EL (cell line): ENCODE measurements around the gene CCDC148.
A peak's percentile ranks its signal among the peaks of the same experiment; 100 is the strongest.

Experiments
- DNase-seq: peaks from one replicate; pipeline ENCODE4 v3.0.0-alpha.2; 2016

The CCDC148 gene

DNA sequence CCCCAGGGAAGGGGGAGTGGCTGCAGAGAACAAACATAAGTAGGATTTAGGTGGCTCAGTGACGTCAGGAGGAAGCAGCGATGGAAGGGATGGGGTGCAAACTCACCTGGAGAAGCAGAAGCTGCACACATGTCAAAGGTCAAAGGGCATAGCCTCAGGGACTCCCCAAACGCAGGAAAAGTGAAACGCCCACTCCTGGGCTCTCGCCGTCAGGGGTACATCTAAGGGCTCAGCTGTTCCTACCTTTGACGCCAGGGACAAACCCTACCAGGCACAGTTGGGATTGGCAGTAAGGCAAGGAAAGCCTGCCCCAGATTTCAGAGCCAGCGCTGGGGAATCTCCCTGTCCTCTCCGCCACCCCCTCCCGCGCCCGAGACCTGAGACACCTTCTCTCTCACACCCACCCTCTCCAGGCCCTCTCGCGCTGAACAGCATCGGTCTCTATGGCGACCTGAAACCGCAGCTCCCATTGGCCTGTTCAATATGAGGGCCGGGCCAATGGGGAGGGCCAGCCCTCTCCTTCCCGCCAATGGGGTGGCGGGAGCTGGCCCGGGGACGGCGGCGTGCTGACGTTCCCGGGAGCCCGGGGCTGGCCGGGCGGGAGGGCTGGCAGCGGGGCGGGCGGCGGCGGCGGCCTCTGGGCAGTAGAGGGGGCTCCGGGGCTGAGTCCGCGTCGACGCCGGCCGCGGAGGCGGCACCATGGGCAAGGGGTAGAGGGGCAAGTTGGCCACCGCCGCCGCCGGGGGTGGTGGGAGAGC is at the start of gene CCDC148, which contains the start of gene PKP4:
CCDC148 (minus strand) TSS at position 445 of the 758 bp plus-strand sequence; CDS start at position 131, 314 bp downstream.
PKP4 (plus strand) TSS at position 644 of the 758 bp plus-strand sequence. CDS start 76,233 bp downstream, outside the sequence.
- DNase-seq: peak; percentile 95

DNA sequence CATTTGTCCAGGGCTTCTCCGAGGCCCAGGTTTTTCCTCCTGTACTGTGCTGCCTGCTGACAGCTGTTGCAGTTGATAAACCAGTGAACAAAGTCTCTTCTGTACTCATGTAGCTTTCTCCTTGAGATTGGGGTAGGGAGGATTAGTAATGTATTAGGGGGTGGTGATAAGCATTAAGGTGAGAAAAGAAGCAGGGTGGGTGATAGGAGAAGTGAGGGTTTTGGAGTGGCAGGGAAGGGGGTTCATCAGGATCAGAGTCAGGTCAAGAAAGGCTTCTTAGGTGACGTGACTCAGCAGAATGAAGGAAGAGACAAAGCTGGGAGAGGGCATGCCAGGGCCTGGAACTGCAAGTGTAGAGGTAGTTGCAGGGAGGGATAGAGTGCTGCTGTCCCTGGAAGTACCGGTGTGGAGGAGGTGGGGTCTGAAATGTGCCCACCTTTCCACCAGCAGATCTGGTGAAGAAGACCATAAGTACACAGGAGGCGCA is 48.9 kb upstream of the CCDC148 start:
- DNase-seq: no peak

DNA sequence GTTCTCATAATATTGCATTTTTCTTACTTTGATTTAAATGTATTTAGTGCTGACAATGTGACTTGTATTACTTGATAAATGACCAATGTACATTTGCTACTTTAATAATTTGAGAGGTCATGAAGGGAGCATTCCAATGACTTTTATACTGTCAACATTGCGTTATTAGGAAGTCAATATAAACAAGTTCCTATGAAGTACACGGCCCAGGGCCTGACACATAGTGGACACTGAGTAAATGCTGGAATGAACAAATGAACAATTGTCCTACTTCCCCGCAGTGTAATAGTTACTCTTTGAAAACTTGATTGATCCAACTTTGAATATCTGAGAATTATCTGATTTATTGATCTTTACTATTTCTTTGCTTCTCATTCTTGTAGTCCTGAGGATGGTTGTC is 47.5 kb upstream of the CCDC148 start:
- no peak for DNase-seq

DNA sequence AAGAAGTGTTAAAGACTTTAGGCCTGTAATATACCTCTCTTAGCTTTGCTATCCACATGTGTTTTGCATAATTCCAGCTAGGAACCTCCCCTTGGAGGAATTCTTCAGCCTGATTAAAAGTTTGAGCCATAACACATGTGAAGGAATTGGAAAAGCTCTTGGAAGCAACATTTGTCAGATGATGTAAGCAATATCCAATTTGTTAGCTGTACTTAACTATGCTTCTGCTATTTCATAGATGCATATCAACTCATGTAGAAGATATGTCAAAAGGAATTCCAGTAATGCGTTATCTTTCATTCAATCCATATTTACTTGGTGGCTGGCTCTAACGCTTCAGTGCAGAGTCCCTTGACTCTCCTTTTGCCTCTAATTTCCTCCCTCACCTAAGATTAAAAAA is 46.4 kb upstream of the CCDC148 start:
- peak; percentile 95 for DNase-seq

DNA sequence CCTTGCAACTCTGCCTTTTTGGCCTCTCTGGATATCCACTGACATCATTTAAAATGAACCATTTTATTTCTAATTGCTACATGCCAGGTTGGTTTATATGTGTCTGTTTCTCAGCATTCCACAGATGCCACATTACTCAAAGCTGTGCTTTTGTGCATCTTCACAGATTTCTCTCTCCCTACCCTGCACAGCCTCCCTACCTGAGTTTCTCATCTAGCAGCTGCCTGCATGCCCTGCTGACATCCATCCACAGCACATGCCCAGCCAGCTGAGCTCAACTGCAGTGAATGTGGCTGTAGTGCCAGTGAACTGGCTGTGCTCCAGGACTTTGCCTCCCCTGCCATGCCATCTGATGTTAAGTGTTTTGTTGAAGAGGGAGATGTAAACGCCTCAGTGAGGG is 44.7 kb upstream of the CCDC148 start:
- DNase-seq: peak; percentile 43

DNA sequence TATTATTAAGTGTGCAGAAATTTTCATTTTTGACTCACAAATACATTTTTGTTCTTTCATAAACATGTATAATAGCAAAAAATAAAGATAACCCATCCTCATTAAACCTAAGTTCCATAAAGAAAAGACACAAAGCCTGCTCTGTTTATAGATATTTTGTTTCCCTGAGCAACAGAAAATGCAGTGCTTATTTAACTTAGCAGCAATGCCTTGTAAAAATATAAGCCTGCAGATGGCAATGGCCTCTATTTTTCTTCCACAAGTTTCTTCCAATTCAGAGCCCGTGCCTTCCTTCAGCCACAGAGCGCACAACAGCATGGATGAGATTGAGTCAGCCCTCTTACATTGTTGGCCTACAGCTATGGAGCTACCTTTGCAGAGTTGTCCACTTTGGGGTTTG is 43.8 kb upstream of the CCDC148 start:
- DNase-seq: no peak

DNA sequence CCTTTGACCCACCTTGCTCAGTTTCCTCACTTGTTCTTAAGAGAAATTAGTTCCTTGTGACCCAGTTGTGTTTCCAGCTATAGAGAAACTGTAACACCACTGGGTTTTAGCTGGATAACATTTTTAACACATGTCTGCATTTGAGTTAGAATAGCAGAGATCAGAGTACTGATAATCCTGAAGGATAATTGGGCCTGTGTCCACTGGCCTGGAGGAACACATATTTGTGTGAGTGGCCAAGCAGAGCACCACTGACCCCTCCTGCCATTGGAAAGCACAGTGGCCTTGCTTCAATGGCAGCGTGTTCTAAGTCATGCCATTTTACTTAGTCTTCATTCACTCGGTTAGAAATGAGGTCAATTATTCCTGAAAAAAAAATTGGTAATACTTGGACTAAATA is 42.8 kb upstream of the CCDC148 start:
- DNase-seq: no peak

DNA sequence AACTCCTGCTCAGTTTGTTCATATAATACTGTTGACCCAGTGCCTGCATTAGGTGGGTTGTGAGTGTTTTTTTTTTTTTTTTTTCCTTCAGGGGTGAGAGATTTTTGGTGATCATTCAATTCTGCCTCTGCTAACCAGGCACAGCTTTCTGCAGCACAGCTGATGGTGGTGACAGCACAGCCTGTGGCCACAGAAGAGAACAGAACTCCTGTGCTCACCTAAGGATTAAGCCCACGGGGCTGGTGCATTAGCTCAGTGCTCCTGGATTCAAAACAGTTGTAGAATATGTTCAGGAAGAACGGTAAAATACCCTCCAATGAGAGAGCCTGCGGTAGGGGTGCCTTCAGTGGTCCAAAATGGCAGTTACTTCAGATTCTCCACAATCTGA is 42.2 kb upstream of the CCDC148 start:
- DNase-seq: no peak

DNA sequence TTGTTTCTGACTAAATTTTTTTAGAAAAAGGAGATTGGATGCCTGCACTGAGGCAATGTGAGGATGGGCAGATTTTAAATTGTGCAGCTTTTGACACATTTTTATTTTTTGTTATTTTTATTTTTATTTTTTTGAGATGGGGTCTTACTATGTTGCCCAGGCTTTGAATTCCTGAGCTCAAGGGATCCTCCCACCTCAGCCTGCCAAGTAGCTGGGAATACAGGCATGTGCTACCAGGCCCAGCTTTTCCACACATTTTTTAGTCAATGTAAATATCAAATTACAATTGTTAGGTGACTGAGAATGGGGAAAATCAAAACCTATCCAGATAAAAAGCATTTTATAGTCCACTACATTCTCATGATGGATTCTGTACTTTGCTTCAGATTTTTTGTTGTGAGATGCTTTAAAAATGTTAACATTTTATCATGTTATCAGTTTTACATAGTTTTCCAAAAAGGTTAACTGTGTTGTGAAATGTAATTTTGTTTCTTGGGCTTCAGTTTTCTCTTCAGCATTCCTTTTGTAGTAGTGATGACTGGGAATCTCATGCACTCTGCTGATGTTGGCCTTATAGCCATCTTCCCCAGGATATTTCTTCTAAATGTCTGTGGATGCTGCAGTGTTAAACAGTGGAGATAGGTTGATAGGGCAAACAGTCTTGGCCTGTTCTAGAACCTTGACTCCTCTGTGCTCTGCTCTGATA is 41.6 kb upstream of the CCDC148 start:
- no peak for DNase-seq

DNA sequence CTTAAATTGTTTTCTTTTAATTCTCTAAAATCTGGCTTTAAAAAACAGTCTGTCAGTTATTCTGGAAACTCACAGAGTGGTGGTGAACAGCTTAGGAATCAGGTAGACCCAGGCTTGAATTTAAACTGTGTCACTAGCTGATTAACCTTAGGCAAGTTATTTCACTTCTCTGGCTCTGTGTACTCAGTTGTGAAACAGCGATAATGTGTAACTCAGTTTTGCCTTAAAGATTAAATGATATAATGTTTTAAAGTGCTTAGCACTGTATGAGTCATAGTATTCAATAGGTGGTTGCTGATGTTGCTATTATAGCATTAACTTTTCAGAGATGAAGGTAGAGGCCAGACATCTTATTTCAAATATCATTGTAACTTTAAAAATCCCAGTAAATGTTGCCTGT is 40.9 kb upstream of the CCDC148 start:
- no peak for DNase-seq

DNA sequence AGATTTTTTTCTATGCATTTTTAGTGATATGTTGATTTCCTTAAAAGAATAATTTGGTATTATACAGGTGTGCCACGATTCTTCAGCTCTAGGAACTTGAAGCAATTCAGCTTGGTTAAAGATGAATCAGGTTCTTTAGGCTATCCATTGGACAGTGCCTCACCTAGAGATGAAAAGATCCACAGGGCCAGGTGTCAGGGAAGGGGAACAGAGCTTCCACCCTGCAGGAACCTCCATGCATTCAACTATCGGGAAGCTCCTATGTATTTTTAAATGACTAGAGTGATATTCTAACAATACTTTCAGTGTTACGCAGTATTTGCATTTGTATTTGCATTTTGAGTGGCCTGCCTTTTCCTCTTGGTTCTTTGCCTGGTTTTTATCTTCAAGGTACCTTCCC is 40.4 kb upstream of the CCDC148 start:
- DNase-seq: no peak

DNA sequence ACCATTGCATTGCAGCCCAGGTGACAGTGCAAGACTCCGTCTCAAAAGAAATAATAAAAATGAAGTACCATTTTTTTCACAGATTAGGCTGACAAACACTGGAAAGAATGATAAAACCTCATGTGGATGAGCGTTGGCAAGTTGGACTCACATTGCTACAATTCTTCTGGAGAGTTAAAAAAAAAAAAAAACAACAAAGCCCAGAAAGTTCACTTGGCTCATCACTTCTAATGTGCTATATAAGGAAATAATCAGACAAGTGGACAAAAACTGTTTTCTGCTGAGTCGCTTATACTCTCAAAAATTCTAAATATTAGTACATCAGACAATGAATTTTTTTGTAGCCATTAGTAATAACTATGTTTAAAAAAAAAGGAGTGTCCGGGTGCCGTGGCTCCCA is 38.6 kb upstream of the CCDC148 start:
- peak; percentile 66 for DNase-seq

DNA sequence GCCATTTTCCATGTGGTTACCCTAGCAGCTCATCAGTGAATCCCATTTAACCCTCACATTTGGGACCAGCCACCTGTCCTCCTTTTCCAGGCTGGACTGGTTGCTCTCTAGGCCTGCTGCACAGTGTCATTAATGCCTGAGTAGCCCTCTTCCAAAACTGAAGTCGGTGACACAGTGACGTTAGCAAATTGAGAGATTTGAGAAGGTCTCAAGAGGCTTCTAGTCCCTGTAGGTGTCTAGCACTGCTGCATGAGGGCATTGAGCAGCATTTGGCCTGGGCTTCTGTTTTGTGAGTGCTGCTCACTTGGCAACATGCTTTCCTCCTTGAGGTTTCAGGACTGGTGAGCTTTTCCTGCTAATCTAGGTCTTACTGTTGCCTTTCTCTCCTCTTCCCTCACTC is 36.9 kb upstream of the CCDC148 start:
- DNase-seq: no peak

DNA sequence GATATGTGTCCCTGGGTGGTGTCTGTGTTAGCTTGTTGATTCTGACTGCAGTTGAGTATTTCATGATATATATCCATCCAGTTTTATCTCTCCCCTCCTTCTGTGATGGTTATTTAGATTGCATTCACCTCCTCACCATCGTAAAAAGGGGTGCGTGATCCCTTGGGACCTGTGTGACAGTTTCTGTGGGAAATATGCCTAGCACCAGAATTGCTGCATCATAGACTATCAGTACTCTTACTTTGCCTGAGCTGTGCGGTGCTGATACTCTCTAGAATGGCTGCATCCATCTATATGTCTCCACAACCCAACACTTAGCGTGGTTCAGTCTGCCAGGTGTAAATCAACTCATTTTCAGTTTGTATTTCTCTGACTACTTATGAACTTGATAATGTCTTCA is 34.5 kb upstream of the CCDC148 start:
- DNase-seq: no peak

DNA sequence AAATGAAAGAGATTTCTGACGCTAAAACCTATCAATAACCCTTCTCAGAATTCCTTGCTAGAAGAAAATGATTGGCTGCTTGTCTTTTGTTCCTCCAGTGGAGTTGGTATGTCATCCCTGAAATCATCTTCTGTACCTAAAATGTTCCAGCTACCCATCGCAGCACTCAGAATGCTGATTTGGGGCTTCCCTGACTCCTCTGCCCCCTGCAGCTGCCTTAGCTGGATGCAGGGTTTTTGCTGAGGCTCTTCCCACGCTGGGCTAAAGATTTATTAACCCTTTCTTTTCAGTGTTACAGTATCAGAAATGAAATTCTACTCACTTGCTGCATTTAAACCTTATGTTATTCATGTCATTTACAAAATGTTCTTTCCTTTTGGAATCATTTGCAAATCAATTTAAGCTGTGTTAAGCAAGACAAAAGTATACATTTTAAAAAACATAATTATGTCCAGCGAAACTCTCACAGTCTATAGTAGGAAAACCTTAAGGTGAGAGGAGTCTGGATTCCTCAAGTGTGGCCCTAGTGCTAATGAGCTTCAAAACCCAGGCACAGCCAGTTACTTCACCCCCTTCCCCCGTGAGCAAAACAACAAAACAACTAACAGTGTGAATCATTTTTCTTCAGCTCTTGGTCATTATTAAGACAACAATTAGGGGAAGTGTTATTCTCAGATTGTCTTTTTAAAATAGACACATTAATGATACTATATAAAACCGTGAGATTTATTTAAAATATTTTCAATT is 33.0 kb upstream of the CCDC148 start:
- DNase-seq: no peak

DNA sequence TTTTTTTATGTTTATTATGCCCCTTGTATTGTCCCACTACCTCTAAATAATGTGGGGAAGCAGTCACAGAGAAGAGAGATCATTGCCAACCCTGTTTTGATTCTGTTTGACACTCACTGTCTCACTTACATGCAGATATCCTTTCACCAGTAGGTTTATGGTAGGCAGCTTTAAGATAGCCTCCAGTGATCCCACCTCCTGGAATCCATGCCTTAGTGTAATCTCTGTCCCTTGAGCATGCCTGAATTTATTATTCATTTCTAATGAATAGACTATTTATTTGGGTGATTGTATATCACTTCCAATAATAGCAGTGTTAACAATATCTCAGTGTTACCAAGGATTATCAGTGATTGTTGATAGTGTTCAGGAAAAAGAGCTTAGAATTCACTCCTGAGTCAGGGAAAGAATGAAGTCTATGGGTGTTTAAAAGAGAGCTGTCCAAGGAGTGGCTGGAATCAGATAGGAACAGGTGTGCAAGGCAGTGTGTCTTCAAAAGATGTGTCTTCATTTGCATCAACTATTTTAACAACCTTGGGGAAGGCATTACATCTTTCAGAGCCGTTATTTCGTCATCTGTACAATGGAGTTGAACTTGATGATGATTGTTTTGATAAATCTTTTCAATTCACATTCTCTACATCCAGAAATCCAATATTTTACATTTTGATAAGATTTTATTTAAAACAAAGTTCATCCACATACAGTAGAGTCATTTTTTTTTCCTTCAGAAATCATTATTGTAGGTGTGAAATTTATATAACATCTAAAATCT is 32.1 kb upstream of the CCDC148 start:
- no peak for DNase-seq

DNA sequence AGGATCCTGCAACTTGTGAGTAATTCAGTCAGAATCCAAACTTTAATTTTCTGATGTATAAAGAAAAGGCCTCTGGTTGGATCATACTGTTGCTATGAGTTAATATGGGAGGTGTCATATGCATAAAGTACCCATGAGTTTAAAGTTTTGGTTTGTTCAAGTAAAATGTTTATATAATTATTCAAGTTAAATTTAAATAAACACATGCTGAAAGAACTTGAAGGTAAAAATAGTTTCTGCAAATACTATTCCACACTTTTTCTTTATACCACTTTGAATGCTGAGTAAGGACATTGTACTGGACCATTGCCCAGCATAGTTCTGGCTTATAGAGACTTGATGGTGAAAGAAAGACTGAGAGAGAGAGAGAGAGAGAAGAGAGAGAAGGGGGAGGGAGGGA is 30.9 kb upstream of the CCDC148 start:
- DNase-seq: peak; percentile 54

DNA sequence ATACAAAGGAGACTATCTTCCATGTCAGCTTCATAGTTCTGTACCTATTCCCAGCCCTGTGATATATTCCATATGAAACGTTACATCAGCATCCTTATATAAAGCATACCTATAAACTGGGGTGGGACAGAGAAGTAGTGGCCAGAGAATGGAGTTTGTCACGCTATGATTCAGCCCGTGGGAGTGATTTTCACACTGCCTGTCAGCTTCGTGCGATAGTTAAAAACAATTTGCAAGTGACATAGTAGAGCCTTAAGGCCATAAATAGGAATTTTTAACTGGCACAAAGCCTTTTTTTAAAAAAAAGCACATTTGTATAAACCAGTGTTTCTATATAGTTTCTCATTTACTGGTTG is 30.4 kb upstream of the CCDC148 start:
- peak; percentile 63 for DNase-seq

DNA sequence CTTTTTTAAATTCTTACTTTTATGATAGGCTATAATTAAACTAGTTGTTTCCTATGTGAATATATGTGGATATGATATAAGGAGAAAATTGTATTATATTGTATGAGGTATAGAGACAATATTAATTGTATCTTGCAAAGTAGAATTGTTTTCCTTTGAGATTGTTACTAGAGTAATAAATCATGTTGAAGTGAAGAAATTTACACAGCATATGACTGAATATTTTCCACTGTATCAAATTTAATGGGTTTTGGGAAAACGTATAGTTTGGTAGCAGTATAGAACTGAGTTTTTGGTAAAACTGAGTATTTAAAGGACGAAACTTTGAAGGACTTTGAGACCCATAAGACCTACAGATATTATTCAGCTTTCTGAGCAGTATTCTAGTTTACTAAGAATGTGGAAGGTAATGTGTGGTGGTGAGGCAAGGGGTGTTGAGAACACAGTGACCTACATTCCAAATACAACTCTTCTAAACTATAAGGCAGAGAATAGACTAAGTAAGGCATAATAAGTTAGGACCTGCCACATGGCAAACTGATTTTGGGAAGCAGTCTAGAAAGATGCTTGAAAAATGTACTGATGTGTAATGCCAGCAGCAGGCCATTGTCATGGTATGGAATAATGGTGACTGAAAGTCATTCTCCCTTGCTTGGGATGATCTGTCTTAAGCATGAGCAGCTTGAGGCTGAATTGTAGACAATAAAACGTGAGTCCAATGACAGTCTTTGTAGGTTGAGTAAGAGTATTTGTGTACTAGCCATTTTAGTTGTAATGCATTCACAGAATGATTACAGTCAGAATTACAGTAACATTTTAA is 29.8 kb upstream of the CCDC148 start:
- no peak for DNase-seq

DNA sequence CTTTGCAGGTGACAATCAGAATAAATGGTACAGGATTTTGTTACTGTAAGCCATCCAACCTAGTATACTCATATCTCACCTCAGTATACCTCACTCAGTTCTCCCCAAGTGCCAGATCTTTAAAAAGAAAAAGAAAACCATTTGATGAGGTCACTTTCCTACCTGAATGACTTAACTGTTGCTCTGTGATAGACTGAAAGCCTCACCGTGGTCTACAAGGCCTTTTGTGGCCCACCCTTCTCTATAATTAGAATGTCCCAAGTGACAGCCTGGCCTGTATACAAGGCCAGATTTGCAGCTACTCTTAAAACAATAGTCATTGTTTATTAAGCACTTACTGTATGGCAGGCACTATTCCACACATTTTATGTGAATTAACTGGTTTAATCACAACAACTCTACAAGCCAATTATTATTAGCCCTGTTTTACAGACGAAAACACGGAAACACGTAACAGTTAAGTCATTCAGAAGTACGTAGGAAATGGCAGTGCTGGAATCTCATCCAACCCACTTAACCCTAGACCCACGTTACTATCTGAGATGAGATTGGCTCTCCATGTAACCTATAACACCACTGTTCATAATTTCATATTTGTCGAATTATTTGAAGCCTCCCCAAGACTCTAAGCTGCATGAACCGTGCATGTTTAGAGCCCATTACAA is 28.5 kb upstream of the CCDC148 start:
- no peak for DNase-seq

DNA sequence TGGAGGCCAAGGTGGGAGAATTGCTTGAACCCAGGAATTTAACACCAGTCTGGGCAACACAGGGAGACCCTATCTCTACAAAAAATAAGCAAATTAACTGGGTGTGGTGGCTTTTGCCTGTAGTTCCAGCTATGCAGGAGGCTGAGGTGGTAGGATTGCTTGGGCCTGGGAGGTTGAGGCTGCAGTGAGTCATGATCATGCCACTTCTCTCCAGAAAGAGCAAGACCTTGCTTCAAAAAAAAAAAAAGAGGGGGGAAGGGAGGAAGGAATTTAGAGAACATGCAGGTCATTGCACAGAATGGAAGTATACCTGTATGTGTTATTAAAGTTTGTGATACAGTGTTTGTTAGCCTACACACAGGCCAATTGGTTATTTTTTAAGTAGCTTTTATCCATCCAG is 26.0 kb upstream of the CCDC148 start:
- peak; percentile 60 for DNase-seq
